Smooth muscle cell (in vitro differentiated cells): ENCODE data around the gene CST11. TPM values are rescaled to one million over a fixed set of nuclear protein-coding genes. Genes with fewer than 3 reads are reported as not detected.

ENCODE experiments used
- DNase-seq: peaks from one replicate; lab custom pipeline; 2025; ENCODE audit not compliant: unreplicated experiment; lab: John Stamatoyannopoulos, UW
- H2AFZ ChIP-seq: fragments of 200-600 bp; sonication (generic); 2 replicates; pipeline ENCODE4 v1.6.0; 2016; ENCODE audit warnings: antibody characterized with exemption, low read depth, mild to moderate bottlenecking
- H3F3A ChIP-seq: fragments of 200-600 bp; sonication (generic); 2 replicates; pipeline ENCODE4 v1.6.0; 2017; ENCODE audit warnings: antibody characterized with exemption, low read depth
- H3K27ac ChIP-seq: fragments of 200-600 bp; sonication (generic); 2 replicates; pipeline ENCODE4 v1.5.1; 2016; ENCODE audit warnings: low read depth, mild to moderate bottlenecking
- H3K27me3 ChIP-seq: fragments of 200-600 bp; sonication (generic); 2 replicates; pipeline ENCODE4 v1.6.1; 2016; ENCODE audit warnings: low read depth, mild to moderate bottlenecking
- H3K36me3 ChIP-seq: fragments of 200-600 bp; sonication (generic); 2 replicates; pipeline ENCODE4 v1.5.1; 2016; ENCODE audit warnings: low read depth
- H3K4me1 ChIP-seq: fragments of 200-600 bp; sonication (generic); 2 replicates; pipeline ENCODE4 v1.5.1; 2016; ENCODE audit warnings: low read depth
- H3K4me2 ChIP-seq: fragments of 200-600 bp; sonication (generic); 2 replicates; pipeline ENCODE4 v1.6.0; 2016; ENCODE audit warnings: mild to moderate bottlenecking
- H3K4me3 ChIP-seq: fragments of 200-600 bp; sonication (generic); 2 replicates; pipeline ENCODE4 v1.5.1; 2016; ENCODE audit warnings: mild to moderate bottlenecking
- H3K79me2 ChIP-seq: fragments of 200-600 bp; sonication (generic); 2 replicates; pipeline ENCODE4 v1.6.0; 2016; ENCODE audit warnings: low read depth, mild to moderate bottlenecking
- H3K9ac ChIP-seq: fragments of 200-600 bp; sonication (generic); 2 replicates; pipeline ENCODE4 v1.6.0; 2016; ENCODE audit warnings: low read depth
- H3K9me3 ChIP-seq: fragments of 200-600 bp; sonication (generic); replicated peaks from 2 replicates; pipeline ENCODE4 v1.5.1; 2016; ENCODE audit warnings: low read depth
- H4K20me1 ChIP-seq: fragments of 200-600 bp; sonication (generic); 2 replicates; pipeline ENCODE4 v1.6.0; 2016; ENCODE audit warnings: low read depth
- WGBS: methylation state at CpG from one replicate; pipeline ENCODE4 v1.1.7; 2016; ENCODE audit warnings: low lambda C conversion rate; 5-methylcytosine and 5-hydroxymethylcytosine counted together
- polyA plus RNA-seq: library from polyadenylated mRNA; unstranded; fragments of >200 nt; fragmentation: Nextera tagmentation; extraction: Ambion mirVana; gene quantifications from 2 replicates; pipeline ENCODE4 v1.2.1, GENCODE V29; 2016
- total RNA-seq: library from RNA; depleted of rRNA; stranded (reverse); fragments of >200 nt; gene quantifications from 2 replicates; pipeline ENCODE4 v1.2.3, GENCODE V29; 2014
- TF ChIP-seq, protein P1 (sequence below): fragments of 200-600 bp; sonication (generic); IDR thresholded peaks from 2 replicates; pipeline ENCODE4 v1.5.1; 2017; ENCODE audit warnings: borderline replicate concordance, mild to moderate bottlenecking, antibody characterized with exemption; ENCODE audit not compliant: insufficient read depth, poor library complexity, severe bottlenecking

The CST11 gene, protein sequence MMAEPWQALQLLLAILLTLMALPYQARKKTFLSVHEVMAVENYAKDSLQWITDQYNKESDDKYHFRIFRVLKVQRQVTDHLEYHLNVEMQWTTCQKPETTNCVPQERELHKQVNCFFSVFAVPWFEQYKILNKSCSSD
- total RNA-seq (not detected in 2 replicates), polyA plus RNA-seq (not detected in 2 replicates)

DNA sequence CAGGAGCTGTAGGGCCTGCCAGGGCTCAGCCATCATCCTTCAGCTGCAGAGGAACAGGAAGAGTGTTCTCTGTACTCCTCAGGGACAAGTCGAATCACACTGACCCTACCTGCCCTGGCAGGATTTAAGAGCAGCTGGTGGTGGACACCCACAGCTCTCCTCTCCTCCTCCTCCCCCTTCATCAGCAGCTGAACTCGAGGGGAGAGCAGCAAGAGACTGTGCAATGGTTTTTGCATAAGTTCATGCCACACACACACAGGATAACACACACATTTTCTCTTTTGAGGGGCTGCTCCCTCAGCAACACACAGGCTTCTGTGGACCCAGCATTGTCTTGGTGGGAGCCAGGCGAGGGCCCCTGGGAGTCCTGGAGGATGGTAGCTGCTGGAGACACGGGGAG lies at the start of gene CST11:
TSS of gene CST11 (minus strand) at position 101 of the 400 bp plus-strand sequence. CDS start at position 36, 65 bp downstream.
- no peaks in the 10 kb centered on the region for H4K20me1 ChIP-seq
- no peak within 1 kb of the TSS for H3K4me3 ChIP-seq
- H3K36me3 ChIP-seq: no peaks in the 10 kb centered on the region
- no peaks in the 10 kb centered on the region for H3K27me3 ChIP-seq
- H3K27ac ChIP-seq: no peak within 1 kb of the TSS
- TF ChIP-seq, protein P1, sequence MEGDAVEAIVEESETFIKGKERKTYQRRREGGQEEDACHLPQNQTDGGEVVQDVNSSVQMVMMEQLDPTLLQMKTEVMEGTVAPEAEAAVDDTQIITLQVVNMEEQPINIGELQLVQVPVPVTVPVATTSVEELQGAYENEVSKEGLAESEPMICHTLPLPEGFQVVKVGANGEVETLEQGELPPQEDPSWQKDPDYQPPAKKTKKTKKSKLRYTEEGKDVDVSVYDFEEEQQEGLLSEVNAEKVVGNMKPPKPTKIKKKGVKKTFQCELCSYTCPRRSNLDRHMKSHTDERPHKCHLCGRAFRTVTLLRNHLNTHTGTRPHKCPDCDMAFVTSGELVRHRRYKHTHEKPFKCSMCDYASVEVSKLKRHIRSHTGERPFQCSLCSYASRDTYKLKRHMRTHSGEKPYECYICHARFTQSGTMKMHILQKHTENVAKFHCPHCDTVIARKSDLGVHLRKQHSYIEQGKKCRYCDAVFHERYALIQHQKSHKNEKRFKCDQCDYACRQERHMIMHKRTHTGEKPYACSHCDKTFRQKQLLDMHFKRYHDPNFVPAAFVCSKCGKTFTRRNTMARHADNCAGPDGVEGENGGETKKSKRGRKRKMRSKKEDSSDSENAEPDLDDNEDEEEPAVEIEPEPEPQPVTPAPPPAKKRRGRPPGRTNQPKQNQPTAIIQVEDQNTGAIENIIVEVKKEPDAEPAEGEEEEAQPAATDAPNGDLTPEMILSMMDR: no peak
- no peak within 1 kb of the TSS for H3K4me2 ChIP-seq
- 82% methylated on average over 4 of the region's 4 CpGs for WGBS
- no peak within 1 kb of the TSS for H3K9ac ChIP-seq
- no peaks in the 10 kb centered on the region for H3F3A ChIP-seq
- DNase-seq: no peak
- no peaks in the 10 kb centered on the region for H3K4me1 ChIP-seq
- H2AFZ ChIP-seq: no peak within 1 kb of the TSS
- H3K79me2 ChIP-seq: no peaks in the 10 kb centered on the region
- H3K9me3 ChIP-seq: no peaks in the 10 kb centered on the region

DNA sequence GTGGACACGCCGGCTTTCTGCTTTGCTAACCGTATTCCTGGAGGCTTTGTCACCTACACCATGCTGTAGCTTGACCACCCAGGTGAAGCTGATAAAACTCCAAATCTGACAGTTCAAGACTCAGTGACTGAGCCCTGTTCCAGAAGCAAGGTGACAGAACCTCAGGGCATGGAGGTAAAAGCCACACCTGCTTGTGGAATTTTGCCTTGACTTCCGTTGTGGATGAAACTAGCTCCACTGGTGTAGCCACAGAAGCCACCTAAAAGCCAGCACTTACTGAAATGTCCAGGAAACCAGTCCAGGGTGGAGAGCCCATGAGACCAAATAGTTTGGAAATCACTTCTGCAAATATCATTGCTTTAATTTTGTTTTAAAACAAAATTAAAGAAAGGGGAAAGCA lies 49.2 kb upstream of the CST11 start:
- 91% methylated on average over 4 of the region's 4 CpGs for WGBS
- Histone ChIP-seq H3K27me3 (no peaks in the 10 kb centered on the region), H3K4me1 (no peaks in the 10 kb centered on the region), H3K9me3 (no peaks in the 10 kb centered on the region), H3K27ac (no peak overlapping the region), H2AFZ (no peak overlapping the region), H3K79me2 (no peaks in the 10 kb centered on the region), H3K36me3 (no peaks in the 10 kb centered on the region), H4K20me1 (no peaks in the 10 kb centered on the region), H3K4me3 (no peak overlapping the region), H3F3A (no peaks in the 10 kb centered on the region), H3K9ac (no peak overlapping the region), H3K4me2 (no peak overlapping the region)
- DNase-seq: no peak
- TF ChIP-seq, protein P1: no peak

DNA sequence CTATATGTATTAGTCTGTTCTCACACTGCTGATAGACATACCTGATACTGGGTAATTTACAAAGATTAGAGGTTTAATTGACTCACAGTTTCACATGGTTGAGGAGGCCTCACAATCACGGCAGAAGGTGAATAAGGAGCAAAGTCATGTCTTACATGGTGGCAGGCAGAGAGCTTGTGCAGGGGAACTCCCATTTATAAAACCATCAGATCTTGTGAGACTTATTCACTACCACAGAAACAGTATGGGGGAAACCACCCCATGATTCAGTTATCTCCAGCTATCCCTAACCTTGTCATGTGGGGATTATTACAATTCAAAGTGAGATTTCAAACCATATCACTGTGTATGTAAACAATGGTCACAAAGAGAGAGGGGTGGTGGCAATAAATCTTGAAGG lies 44.9 kb upstream of the CST11 start:
- no peaks in the 10 kb centered on the region for H3K27me3 ChIP-seq
- no peak overlapping the region for H3K4me3 ChIP-seq
- no peaks in the 10 kb centered on the region for H3K79me2 ChIP-seq
- H3K36me3 ChIP-seq: no peaks in the 10 kb centered on the region
- H3F3A ChIP-seq: no peaks in the 10 kb centered on the region
- no peak overlapping the region for H3K4me2 ChIP-seq
- H3K9ac ChIP-seq: no peak overlapping the region
- no peaks in the 10 kb centered on the region for H4K20me1 ChIP-seq
- H3K4me1 ChIP-seq: no peaks in the 10 kb centered on the region
- TF ChIP-seq, protein P1: no peak
- H2AFZ ChIP-seq: no peak overlapping the region
- no peak for DNase-seq
- H3K9me3 ChIP-seq: no peaks in the 10 kb centered on the region
- H3K27ac ChIP-seq: no peak overlapping the region
- 89% methylated on average over 1 of the region's 1 CpG for WGBS

DNA sequence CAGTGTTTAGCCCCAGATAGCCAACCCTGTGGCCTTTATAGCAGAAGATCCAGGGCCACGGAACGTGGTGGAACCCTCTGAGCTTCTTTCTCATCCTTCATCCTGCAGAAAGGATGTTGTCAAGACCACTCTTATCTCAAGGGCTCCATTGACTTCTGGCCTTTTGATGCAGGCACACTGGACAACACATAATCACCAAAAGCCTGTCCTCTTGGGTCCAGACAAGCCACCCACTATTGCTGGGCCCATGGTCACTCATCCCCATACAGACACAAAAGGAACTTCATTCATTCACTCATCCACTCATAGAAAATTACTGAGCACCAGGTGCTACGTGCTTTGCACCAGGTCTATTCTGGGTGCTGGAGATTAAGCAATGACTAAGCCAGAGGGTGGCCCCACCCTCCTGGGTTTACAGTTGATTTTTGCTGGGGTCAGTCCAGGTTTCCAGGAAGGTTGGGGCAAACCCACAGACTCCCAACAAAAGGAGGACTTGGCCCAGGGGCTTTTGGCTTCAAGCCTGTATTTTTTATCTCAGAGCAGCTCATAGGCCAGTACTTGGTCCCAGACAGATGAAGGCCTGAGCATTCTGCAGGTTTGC lies 40.6 kb upstream of the CST11 start:
- Histone ChIP-seq H3K4me2 (no peak overlapping the region), H3K4me3 (no peak overlapping the region), H3K27me3 (no peaks in the 10 kb centered on the region), H3K9ac (no peak overlapping the region), H3K79me2 (no peaks in the 10 kb centered on the region), H3K9me3 (no peaks in the 10 kb centered on the region), H3K4me1 (no peaks in the 10 kb centered on the region), H3F3A (no peaks in the 10 kb centered on the region), H4K20me1 (no peaks in the 10 kb centered on the region), H2AFZ (no peak overlapping the region), H3K27ac (no peak overlapping the region), H3K36me3 (no peaks in the 10 kb centered on the region)
- TF ChIP-seq, protein P1: no peak
- no peak for DNase-seq
- 87% methylated on average over 3 of the region's 3 CpGs for WGBS
